Upper lobe of right lung (tissue), 1 donor: ENCODE measurements around the gene SUPT4H1. TPM values are rescaled to one million over a fixed set of nuclear protein-coding genes. Genes with fewer than 3 reads are reported as not detected.

Source experiments
- ATAC-seq: fragments of 200-7000 bp; cut with Tn5 transposase; one replicate; pipeline ENCODE4 v1.9.1; 2020; ENCODE audit warnings: mild to moderate bottlenecking, moderate library complexity
- DNase-seq: peaks from one replicate; pipeline ENCODE4 v3.0.0-alpha.2; 2020
- H3K27ac ChIP-seq: fragments of 200-600 bp; one replicate; pipeline ENCODE4 v1.8.0; 2022
- H3K27me3 ChIP-seq: fragments of 200-600 bp; one replicate; pipeline ENCODE4 v1.8.0; 2022; ENCODE audit warnings: mild to moderate bottlenecking
- H3K36me3 ChIP-seq: fragments of 200-600 bp; one replicate; pipeline ENCODE4 v1.8.0; 2022
- H3K4me1 ChIP-seq: fragments of 200-600 bp; one replicate; pipeline ENCODE4 v1.8.0; 2022
- H3K4me3 ChIP-seq: fragments of 200-600 bp; one replicate; pipeline ENCODE4 v1.8.0; 2022; ENCODE audit warnings: mild to moderate bottlenecking
- H3K9me3 ChIP-seq: fragments of 200-600 bp; one replicate; pipeline ENCODE4 v1.8.0; 2022
- CTCF ChIP-seq: fragments of 200-600 bp; IDR thresholded peaks from one replicate; pipeline ENCODE4 v1.8.0; 2022; ENCODE audit warnings: antibody characterized with exemption
- intact Hi-C: fragments of 100-400 bp; cut with DNase I; formaldehyde crosslinking; loops from one replicate; pipeline ENCODE4 v1.11.0; 2022
- total RNA-seq: library from RNA; stranded (reverse); fragmentation: NEBNext Ultra II Directional; extraction: Animal tissue kit (Norgen Biotek cat#: 25700); gene quantifications from one replicate; pipeline ENCODE4 v1.2.1, GENCODE V29; 2021
- donor health status: DM: no; HTN: yes; CAD: no; lungs with severe emphysema.

The SUPT4H1 gene
- total RNA-seq, 1 donor from 2014 or later, result 82.4 TPM

- peaks cover 25% of the 10 kb centered on the region for H3K4me1 ChIP-seq
- ATAC-seq, result no peak
- H3K9me3 ChIP-seq, result no peaks in the 10 kb centered on the region
- no peaks in the 10 kb centered on the region for H3K36me3 ChIP-seq
- no peak for DNase-seq
- no peaks in the 10 kb centered on the region for H3K27me3 ChIP-seq
- intact Hi-C loops, result no loop called here
- no peak for TF ChIP-seq CTCF
- H3K27ac ChIP-seq, result no peak overlapping the region
- H3K4me3 ChIP-seq, result no peak overlapping the region
Measured at GRCh38 chr17:58375811-58376210, 23.8 kb upstream of the SUPT4H1 start.

- H3K27ac ChIP-seq, result no peak overlapping the region
- intact Hi-C loops, result no loop called here
- H3K4me3 ChIP-seq, result no peak overlapping the region
- peak; percentile 34 for ATAC-seq
- no peak for DNase-seq
- peaks cover 20% of the 10 kb centered on the region for H3K4me1 ChIP-seq
- no peaks in the 10 kb centered on the region for H3K9me3 ChIP-seq
- H3K27me3 ChIP-seq, result no peaks in the 10 kb centered on the region
- H3K36me3 ChIP-seq, result no peaks in the 10 kb centered on the region
- no peak for TF ChIP-seq CTCF
Measured at GRCh38 chr17:58375256-58375655, 23.3 kb upstream of the SUPT4H1 start.

GRCh38 chr17:58373923-58374322, 21.9 kb upstream of the SUPT4H1 start:
- Histone ChIP-seq H3K27me3 (no peaks in the 10 kb centered on the region), H3K36me3 (no peaks in the 10 kb centered on the region), H3K9me3 (no peaks in the 10 kb centered on the region), H3K4me3 (no peak overlapping the region), H3K4me1 (peaks cover 19% of the 10 kb centered on the region), H3K27ac (no peak overlapping the region)
- no peak for TF ChIP-seq CTCF
- intact Hi-C loops, result no loop called here
- no peak for DNase-seq
- no peak for ATAC-seq

DNA sequence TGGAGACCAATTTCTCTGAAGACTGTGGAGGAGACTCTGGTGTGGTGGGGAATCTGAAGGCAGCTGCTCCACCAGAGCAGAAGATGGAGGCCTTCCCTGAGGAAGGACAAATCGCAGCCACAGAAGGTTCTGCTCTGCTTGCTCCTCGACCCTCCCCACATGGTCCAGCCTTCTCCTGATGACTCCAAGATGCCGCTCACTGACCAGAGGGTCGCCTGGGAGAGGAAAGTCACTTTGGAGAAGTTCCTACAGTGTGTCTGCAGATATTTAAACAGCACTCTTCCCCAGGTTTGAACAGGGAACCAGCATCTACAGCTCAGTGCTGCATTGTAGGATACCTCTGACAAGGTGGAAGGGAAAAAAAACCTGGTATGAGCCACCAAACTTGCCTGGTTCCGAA, 21.0 kb upstream of the SUPT4H1 start:
- ATAC-seq (no peak), DNase-seq (no peak)
- H3K27me3 ChIP-seq, result no peaks in the 10 kb centered on the region
- no peaks in the 10 kb centered on the region for H3K9me3 ChIP-seq
- no peak overlapping the region for H3K4me3 ChIP-seq
- TF ChIP-seq CTCF, result no peak
- intact Hi-C loops, result no loop called here
- peaks cover 19% of the 10 kb centered on the region for H3K4me1 ChIP-seq
- no peaks in the 10 kb centered on the region for H3K36me3 ChIP-seq
- no peak overlapping the region for H3K27ac ChIP-seq

GRCh38 chr17:58371300-58371950, 19.4 kb upstream of the SUPT4H1 start:
- Histone ChIP-seq H3K27me3 (no peaks in the 10 kb centered on the region), H3K9me3 (no peaks in the 10 kb centered on the region), H3K4me3 (no peak overlapping the region), H3K27ac (no peak overlapping the region), H3K4me1 (peaks cover 13% of the 10 kb centered on the region), H3K36me3 (no peaks in the 10 kb centered on the region)
- intact Hi-C loops, result no loop called here
- no peak for TF ChIP-seq CTCF
- DNase-seq, result no peak
- no peak for ATAC-seq

GRCh38 chr17:58370716-58371115, 18.7 kb upstream of the SUPT4H1 start:
- intact Hi-C loops, result no loop called here

More at GRCh38 chr17:58370716-58371115, 18.7 kb upstream of the SUPT4H1 start:
- Histone ChIP-seq H3K4me3 (no peak overlapping the region), H3K4me1 (peaks cover 7% of the 10 kb centered on the region), H3K27me3 (no peaks in the 10 kb centered on the region), H3K36me3 (no peaks in the 10 kb centered on the region), H3K27ac (no peak overlapping the region), H3K9me3 (no peaks in the 10 kb centered on the region)
- no peak for TF ChIP-seq CTCF
- ATAC-seq (no peak), DNase-seq (no peak)
